ENCODE data around the gene EPHB1. TPM values are rescaled to one million over a fixed set of nuclear protein-coding genes. Genes with fewer than 3 reads are reported as not detected.

The EPHB1 gene
- total RNA-seq, 1 donor from 2014 or later: 0.40 TPM

DNA sequence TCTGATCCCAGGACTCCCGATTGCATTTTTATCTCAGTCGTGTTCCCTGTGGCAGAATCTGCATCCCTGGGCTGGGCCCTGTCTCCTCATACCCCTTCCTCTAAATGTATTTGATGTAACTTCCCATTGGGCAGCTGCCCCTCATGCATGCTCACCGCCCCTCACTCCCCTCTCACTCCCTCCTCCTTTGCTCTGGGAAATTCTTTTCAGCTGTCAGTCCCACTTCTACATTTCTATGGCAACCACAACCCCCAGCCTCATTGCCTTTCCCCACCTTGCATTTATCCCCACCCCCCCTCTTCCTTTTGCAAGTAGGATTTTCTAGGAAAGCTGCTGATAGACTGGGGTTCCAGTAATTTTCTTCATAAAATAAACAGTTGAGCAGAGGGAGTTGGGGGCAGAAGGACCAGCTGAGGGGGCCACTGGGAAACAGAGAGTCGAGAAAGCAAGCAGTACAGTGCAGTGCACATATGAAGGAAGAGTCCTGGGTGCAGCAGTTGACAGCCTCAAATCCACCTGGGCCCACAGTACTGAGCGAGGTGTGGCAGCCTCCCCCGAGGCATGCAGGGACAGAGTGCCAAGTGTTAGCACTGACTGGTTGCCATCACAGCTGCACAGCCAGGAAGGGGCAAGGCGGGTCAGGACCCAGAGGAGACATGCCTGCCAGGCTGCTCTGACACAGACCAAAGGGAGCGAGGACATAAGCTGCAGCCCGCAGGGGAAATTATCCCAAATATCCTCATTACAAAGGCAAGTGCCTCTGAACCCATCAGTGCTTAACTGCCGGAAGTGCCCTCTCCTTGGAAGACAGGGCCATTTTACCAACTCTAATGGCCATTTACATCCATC, 476.3 kb downstream of the EPHB1 start:
- ATAC-seq: peak; percentile 51

DNA sequence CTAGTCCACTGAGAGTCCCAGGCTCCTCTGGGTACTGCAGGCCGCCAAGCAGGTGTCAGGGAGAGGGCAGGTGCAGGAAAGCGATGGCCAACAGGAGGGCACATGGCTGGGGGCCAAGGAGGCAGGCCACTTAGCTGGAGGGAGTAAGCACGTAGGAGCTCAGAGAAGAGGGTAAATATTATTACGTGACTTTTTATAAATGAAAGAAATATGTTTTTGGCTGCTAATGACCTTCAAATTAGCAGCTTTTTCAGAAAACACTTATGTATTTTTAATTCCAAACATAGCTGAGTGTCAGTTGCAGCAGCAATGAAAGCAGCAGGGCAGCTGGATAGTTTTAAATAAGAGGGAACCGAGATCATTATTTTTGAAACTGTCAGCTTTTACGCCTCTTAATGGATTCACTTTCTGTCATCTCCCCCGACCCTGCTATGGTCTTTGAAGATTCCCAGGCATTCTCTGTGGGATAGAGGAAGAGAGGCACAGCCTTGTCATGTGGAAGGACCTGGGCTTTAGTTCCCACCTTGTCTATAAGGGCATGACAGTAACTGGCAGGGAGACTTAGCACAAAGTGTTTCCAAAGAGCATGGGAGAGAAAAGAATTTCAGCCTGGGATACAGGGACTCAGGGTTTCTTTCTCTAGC, 477.1 kb downstream of the EPHB1 start:
- ATAC-seq: no peak

DNA sequence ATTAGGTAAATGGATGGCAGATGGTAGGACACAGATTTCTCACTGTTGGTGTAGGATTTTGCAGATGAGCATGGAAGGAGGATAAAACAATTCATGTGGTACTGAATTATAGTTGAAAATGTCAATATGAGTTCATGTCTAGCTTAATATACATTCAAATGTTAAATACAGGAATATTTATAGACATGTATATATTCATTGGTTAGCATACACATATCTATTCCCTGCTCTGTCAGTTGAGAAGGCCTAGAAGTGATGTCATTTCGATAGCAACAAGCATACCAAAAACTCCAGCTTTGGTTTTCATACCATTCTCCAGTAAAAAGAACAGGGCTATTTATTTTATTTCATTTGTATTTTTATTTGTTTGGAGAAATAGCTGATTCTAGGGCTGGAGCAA, 497.1 kb downstream of the EPHB1 start:
- ATAC-seq: no peak

DNA sequence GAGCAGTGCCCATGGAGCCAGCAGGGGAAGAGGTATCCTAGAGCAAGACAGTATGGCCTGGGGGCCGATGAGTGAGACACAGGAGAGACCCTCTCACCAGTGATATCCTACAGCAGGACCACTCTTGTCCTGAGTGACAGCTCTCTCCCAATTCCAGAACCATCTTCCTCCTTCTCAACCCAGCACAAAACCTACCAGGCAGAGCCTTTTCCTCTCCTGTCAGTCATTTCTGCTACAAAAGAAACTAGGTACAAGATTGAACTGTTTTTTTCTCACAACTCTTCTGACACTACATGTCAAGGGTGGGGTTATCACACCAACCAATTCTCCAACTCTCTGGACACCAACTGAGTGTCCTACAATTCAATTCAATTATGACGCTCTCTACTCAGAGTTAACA, 506.6 kb downstream of the EPHB1 start:
- no peak for ATAC-seq

DNA sequence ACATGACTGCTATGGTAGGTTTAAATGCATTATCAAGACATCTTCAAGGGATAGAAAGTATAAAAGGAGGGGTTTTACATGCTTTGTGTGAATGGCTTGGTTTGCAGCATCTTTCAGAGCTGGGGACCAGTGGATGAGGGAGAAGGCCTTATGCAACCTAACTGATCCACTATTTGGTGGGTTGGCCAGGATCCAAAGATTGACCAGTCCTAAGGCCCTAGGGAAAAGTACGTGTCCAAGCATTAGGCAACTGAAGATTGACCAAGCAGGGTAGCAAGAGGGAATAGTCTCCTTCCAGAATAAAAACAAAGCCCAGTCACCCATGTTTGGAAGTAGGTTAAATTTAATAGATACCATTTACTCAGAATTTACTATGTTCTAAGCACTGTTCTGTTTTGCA, 509.3 kb downstream of the EPHB1 start:
- ATAC-seq: no peak

Other genes starting within 250 kb of the EPHB1 start
- not detected for gene KY, start 144.2 kb upstream of the EPHB1 start, total RNA-seq

All from esophagus mucosa (tissue), 1 donor.